GM12891 (cell line): ENCODE results near the gene EP300.

Experiments
- PAX5 ChIP-seq: IDR thresholded peaks from 2 replicates; pipeline ENCODE4 v1.6.1; 2011; ENCODE audit warnings: low read length, moderate library complexity, mild to moderate bottlenecking; ENCODE audit not compliant: insufficient read depth, severe bottlenecking
- POLR2A ChIP-seq: IDR thresholded peaks from 2 replicates; pipeline ENCODE4 v1.6.1; 2011; ENCODE audit warnings: low read depth, low read length, control low read depth
- POLR2AphosphoS5 ChIP-seq: IDR thresholded peaks from 2 replicates; pipeline ENCODE4 v1.6.1; 2011; ENCODE audit warnings: low read depth, low read length, control low read depth
- POU2F2 ChIP-seq: IDR thresholded peaks from 2 replicates; pipeline ENCODE4 v1.6.1; 2011; ENCODE audit warnings: low read depth, mild to moderate bottlenecking, control low read depth, low read length, moderate library complexity
- TAF1 ChIP-seq: IDR thresholded peaks from 2 replicates; pipeline ENCODE4 v1.6.1; 2011; ENCODE audit warnings: low read depth, low read length, control low read depth

DNA sequence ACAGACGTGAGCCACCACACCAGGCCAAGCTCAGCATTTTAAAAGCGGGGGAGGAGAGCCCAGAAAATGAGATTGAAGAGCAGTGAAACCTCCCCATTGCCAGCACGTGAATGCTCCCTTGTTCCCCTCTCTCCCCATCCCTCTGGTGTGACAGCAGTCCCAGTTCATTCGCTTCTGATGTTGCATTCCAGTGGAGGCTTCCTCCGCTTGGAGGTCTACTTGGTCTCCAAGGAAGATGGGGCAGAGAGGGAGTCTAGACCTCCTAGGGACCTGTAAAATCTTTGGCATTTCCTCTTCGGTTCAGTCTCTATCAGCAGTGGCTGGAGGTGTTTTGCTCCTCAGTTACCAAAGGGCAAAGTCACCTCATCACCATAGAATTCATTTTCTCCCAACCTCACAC, 30.2 kb upstream of the EP300 start:
- no peak for TF ChIP-seq POLR2A
- no peak for TF ChIP-seq POLR2AphosphoS5
- no peak for TF ChIP-seq TAF1
- no peak for TF ChIP-seq PAX5
- TF ChIP-seq POU2F2, result no peak
